Right atrium auricular region (tissue), 2 donors: ENCODE data around the gene VPS37B. TPM values are rescaled to one million over a fixed set of nuclear protein-coding genes. Genes with fewer than 3 reads are reported as not detected.

Experiments used
- DNase-seq: peaks from one replicate; pipeline ENCODE4 v3.0.0-alpha.2; 2019; ENCODE audit warnings: low spot score
- H3K27ac ChIP-seq, 2 donors: fragments of 200-600 bp; sonication (generic); 1 replicate in 1 of 2; 2 replicates in 1 of 2; pipeline ENCODE4 v1.5.1; 2016 to 2019
- H3K27me3 ChIP-seq, 2 donors: fragments of 200-600 bp; sonication (generic); one replicate each; pipeline versions ENCODE4 v1.5.1 to v1.6.0; 2017 to 2019
- H3K36me3 ChIP-seq: fragments of 200-600 bp; sonication (generic); one replicate; pipeline ENCODE4 v1.5.1; 2016
- H3K4me1 ChIP-seq, 2 donors: fragments of 200-600 bp; sonication (generic); one replicate each; pipeline versions ENCODE4 v1.5.1 to v1.6.0; 2017 to 2019
- H3K4me3 ChIP-seq, 2 donors: fragments of 200-600 bp; sonication (generic); 1 replicate in 1 of 2; 2 replicates in 1 of 2; pipeline ENCODE4 v1.5.1; 2017 to 2019; ENCODE audit warnings: mild to moderate bottlenecking in 1 of 2, moderate library complexity in 1 of 2
- H3K9me3 ChIP-seq, 2 donors: fragments of 200-600 bp; sonication (generic); one replicate each; pipeline ENCODE4 v1.5.1; 2019
- CTCF ChIP-seq, 2 donors: fragments of 200-600 bp; sonication (generic); IDR thresholded peaks; one replicate each; pipeline ENCODE4 v1.5.1; 2019; ENCODE audit warnings: antibody characterized with exemption in 2 of 2
- total RNA-seq, 2 donors: library from RNA; depleted of rRNA; stranded (reverse); fragments of >200 nt; gene quantifications; one replicate each; pipeline ENCODE4 v1.1.0, GENCODE V29; 2016

Gene VPS37B
- total RNA-seq, 2 donors from 2014 or later, result 28.5 to 41.1 TPM

DNA sequence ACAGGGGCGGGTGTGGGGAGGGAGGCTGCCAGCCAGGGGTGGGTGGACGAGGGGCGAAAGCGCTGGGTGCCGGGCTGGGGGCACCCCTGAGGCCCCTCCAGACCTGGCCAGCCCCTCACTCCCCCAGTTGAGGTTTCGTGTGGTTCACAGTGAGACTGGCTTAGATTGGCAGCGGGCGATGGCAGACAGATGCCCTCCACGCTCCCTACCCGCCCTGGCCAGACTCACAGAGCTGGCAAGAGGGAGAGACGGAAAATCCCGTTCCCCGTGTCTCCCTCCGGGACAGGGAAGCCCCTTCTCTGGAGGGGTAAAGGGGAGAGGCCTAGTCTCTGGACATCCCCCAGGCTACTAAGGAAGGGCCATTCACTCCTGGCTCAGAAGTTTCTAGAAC lies 33.2 kb upstream of the VPS37B start:
- H3K4me1 ChIP-seq, result no peaks in the 10 kb centered on the region
- H3K27me3 ChIP-seq, result no peaks in the 10 kb centered on the region
- H3K9me3 ChIP-seq, result no peaks in the 10 kb centered on the region
- peaks cover 8% of the 10 kb centered on the region for H3K36me3 ChIP-seq
- H3K27ac ChIP-seq, result no peak overlapping the region
- no peak for TF ChIP-seq CTCF (IDR thresholded peaks at IDR 0.05)
- no peak overlapping the region for H3K4me3 ChIP-seq
- no peak for DNase-seq

- H3K36me3 ChIP-seq, result peaks cover 8% of the 10 kb centered on the region
- TF ChIP-seq CTCF (IDR thresholded peaks at IDR 0.05), result no peak
- DNase-seq, result no peak
Measured at GRCh38 chr12:122928404-122929147, 32.7 kb upstream of the VPS37B start.

GRCh38 chr12:122927756-122928403 lies 32.0 kb upstream of the VPS37B start:
- no peaks in the 10 kb centered on the region for H3K27me3 ChIP-seq
- no peaks in the 10 kb centered on the region for H3K9me3 ChIP-seq
- TF ChIP-seq CTCF (IDR thresholded peaks at IDR 0.05), result no peak
- peaks cover 5% of the 10 kb centered on the region for H3K36me3 ChIP-seq
- H3K4me3 ChIP-seq, result no peak overlapping the region
- DNase-seq, result no peak
- H3K4me1 ChIP-seq, result no peaks in the 10 kb centered on the region
- no peak overlapping the region for H3K27ac ChIP-seq

More at GRCh38 chr12:122928404-122929147, 32.7 kb upstream of the VPS37B start:
- no peak overlapping the region for H3K27ac ChIP-seq
- no peaks in the 10 kb centered on the region for H3K4me1 ChIP-seq
- H3K9me3 ChIP-seq, result no peaks in the 10 kb centered on the region
- H3K27me3 ChIP-seq, result no peaks in the 10 kb centered on the region
- no peak overlapping the region for H3K4me3 ChIP-seq

DNA sequence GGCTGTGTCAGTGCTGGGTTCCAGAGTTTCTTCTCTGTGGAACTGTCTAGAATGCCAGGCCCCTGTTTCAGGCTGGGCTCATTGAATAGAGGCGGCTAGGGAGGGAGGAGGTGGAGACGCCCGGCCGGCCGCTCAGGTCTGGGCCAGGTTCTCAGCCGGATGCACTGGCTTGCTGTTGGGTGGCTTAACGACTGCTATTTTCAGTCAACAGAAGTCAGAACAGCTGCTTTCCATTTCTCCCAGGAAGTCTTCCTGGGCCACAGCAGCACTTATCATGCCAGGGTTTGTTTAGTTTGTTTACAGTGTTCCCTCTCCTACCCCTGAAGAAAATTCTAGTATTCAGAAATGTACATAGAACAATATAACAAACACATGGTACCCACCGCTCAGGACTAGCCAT lies 26.0 kb upstream of the VPS37B start:
- Histone ChIP-seq H3K27ac (no peak overlapping the region), H3K4me1 (peaks cover 0 to 11% of the 10 kb centered on the region in 2 donors), H3K27me3 (no peaks in the 10 kb centered on the region), H3K36me3 (no peaks in the 10 kb centered on the region), H3K4me3 (no peak overlapping the region), H3K9me3 (no peaks in the 10 kb centered on the region)
- no peak for TF ChIP-seq CTCF (IDR thresholded peaks at IDR 0.05)
- no peak for DNase-seq

- peaks cover 0 to 11% of the 10 kb centered on the region in 2 donors for H3K4me1 ChIP-seq
- no peaks in the 10 kb centered on the region for H3K27me3 ChIP-seq
- no peaks in the 10 kb centered on the region for H3K9me3 ChIP-seq
- no peak for DNase-seq
- TF ChIP-seq CTCF (IDR thresholded peaks at IDR 0.05), result no peak
- H3K4me3 ChIP-seq, result no peak overlapping the region
- H3K36me3 ChIP-seq, result no peaks in the 10 kb centered on the region
- no peak overlapping the region for H3K27ac ChIP-seq
Measured at GRCh38 chr12:122920687-122921086, 24.8 kb upstream of the VPS37B start.
